Tibial artery (tissue), 4 donors: ENCODE data around the gene FRAS1.
"Not testable (repeated sequence)": the region's sequence is repeated elsewhere in the genome, so short reads cannot be mapped to it uniquely, and the experiment has no call there.

Experiments
- DNase-seq, 2 donors: peaks; one replicate each; pipeline ENCODE4 v3.0.0-alpha.2; 2019
- H3K27ac ChIP-seq, 2 donors: fragments of 200-600 bp; sonication (generic) in 1 of 2; 1 replicate in 1 of 2; 2 replicates in 1 of 2; pipeline ENCODE4 v1.5.1; 2018 to 2019; ENCODE audit warnings: mild to moderate bottlenecking in 1 of 2
- H3K27me3 ChIP-seq, 2 donors: fragments of 200-600 bp; sonication (generic) in 1 of 2; one replicate each; pipeline versions ENCODE4 v1.5.1 to v1.6.0; 2016 to 2019
- H3K36me3 ChIP-seq, 3 donors: fragments of 200-600 bp; sonication (generic) in 2 of 3; one replicate each; pipeline ENCODE4 v1.5.1; 2016 to 2019; ENCODE audit warnings: mild to moderate bottlenecking in 2 of 3
- H3K4me1 ChIP-seq, 4 donors: fragments of 200-600 bp; sonication (generic) in 2 of 4; 1 replicate in 3 of 4; 2 replicates in 1 of 4; pipeline ENCODE4 v1.5.1; 2016 to 2019
- H3K4me3 ChIP-seq, 2 donors: fragments of 200-600 bp; sonication (generic) in 1 of 2; 1 replicate in 1 of 2; 2 replicates in 1 of 2; pipeline ENCODE4 v1.5.1; 2018 to 2019; ENCODE audit warnings: mild to moderate bottlenecking in 2 of 2
- H3K9me3 ChIP-seq, 3 donors: fragments of 200-600 bp; sonication (generic) in 1 of 3; one replicate each; pipeline ENCODE4 v1.5.1; 2016 to 2019
- intact Hi-C: fragments of 100-400 bp; cut with DNase I; formaldehyde crosslinking; loops from one replicate; pipeline ENCODE4 v1.15.0; 2023; ENCODE audit warnings: low total_unique reads
- TF ChIP-seq, protein P1 (sequence below), 2 experiments: fragments of 200-600 bp in 1 of 2; fragments of 450-650 bp in 1 of 2; IDR thresholded peaks; one replicate each; pipeline ENCODE4 v1.5.1; 2017 to 2019; ENCODE audit warnings: antibody characterized with exemption in 2 of 2, mild to moderate bottlenecking in 1 of 2, moderate library complexity in 1 of 2

Gene FRAS1

DNA sequence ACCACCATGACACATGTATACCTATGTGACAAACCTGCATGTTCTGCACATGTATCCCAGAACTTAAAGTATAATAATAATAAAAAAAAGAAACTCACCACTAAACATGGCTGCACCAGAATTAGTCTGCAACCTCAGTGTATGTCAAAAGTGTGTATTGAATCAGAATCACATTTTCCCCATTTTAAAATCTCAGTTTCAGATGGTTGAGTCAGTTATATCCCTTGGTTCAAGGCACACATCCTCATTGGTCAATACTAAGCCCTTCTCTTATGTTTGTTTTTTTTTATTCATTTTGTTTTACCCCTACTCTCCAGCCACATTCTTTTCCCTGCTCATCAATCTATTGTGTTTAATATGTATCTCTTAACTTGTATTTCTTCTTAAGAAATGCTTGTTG lies 436.6 kb downstream of the FRAS1 start:
- no peak overlapping the region for H3K27ac ChIP-seq
- no peaks in the 10 kb centered on the region for H3K36me3 ChIP-seq
- intact Hi-C loops: no loop called here
- no peaks in the 10 kb centered on the region for H3K9me3 ChIP-seq
- H3K4me3 ChIP-seq: no peak overlapping the region
- no peaks in the 10 kb centered on the region for H3K4me1 ChIP-seq
- TF ChIP-seq, protein P1, sequence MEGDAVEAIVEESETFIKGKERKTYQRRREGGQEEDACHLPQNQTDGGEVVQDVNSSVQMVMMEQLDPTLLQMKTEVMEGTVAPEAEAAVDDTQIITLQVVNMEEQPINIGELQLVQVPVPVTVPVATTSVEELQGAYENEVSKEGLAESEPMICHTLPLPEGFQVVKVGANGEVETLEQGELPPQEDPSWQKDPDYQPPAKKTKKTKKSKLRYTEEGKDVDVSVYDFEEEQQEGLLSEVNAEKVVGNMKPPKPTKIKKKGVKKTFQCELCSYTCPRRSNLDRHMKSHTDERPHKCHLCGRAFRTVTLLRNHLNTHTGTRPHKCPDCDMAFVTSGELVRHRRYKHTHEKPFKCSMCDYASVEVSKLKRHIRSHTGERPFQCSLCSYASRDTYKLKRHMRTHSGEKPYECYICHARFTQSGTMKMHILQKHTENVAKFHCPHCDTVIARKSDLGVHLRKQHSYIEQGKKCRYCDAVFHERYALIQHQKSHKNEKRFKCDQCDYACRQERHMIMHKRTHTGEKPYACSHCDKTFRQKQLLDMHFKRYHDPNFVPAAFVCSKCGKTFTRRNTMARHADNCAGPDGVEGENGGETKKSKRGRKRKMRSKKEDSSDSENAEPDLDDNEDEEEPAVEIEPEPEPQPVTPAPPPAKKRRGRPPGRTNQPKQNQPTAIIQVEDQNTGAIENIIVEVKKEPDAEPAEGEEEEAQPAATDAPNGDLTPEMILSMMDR (IDR thresholded peaks at IDR 0.05): no peak
- H3K27me3 ChIP-seq: no peaks in the 10 kb centered on the region
- DNase-seq: no peak

DNA sequence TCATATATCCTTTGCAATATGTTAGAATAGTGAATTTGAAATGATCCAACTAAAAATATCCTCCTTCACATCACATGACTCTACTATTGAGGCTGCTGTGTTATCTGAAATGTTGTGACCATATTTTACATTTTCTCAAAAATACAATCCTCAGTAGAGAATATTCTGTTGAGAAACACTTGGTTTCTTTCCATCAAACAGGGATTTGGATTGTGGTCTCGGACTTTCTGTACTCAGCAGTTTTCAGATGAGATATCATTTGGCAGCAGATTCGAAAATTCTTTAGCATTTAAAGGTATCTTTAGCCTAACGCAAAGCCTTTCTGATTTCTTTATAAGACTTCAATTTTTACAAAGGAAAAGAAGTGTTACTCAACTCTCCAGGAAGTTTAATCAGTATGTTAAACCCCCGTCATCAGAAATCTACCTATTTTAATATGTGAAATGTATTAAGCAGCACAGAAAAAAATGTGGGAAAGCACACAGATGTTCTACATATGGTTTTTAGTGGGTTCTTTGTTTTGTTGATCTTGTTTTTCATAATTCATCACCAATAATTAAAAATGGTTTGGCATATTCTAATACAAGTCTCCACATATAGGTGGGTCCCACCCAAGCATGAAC lies 439.0 kb downstream of the FRAS1 start:
- TF ChIP-seq, protein P1 (IDR thresholded peaks at IDR 0.05): no peak
- no peak for DNase-seq
- Histone ChIP-seq H3K27me3 (no peaks in the 10 kb centered on the region), H3K4me3 (no peak overlapping the region), H3K27ac (no peak overlapping the region), H3K36me3 (no peaks in the 10 kb centered on the region), H3K4me1 (no peaks in the 10 kb centered on the region), H3K9me3 (no peaks in the 10 kb centered on the region)
- intact Hi-C loops: no loop called here

DNA sequence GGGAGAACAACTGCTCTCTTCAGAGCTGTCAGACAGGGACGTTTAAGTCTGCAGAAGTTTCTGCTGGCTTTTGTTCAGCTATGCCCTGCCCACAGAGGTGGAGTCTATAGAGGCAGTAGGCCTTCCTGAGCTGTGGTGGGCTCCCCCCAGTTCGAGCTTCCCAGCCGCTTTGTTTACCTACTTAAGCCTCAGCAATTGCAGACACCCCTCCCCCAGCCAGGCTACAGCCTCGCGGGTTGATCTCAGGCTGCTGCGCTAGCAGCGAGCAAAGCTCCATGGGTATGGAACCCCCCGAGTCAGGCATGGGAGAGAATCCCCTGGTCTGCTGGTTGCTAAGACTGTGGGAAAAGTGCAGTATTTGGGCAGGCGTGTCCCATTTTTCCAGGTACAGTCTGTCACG lies 449.1 kb downstream of the FRAS1 start:
- H3K36me3 ChIP-seq, intact Hi-C loops, H3K27me3 ChIP-seq, DNase-seq, H3K9me3 ChIP-seq, H3K4me1 ChIP-seq, H3K27ac ChIP-seq, H3K4me3 ChIP-seq: not testable (repeated sequence)

DNA sequence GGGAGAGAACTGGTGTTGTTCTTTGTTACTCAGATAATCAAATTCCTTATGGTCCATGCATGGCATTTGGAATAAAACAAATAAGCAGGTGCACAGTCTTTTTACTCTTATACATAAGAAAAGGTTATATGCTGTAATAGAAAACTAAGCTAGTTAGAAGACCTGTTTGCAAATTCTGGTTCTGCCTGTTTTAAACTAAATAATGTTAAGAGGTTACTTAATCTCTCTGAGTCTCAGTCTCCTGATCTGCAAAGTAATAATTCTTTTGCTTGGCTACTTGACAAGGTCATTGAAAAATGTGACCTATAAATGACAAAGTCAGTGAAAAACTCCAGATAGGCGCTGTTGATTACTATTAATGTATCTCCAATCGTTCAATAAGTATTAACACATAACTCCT lies 451.9 kb downstream of the FRAS1 start:
- intact Hi-C loops: no loop called here
- Histone ChIP-seq H3K27ac (no peak overlapping the region), H3K27me3 (no peaks in the 10 kb centered on the region), H3K9me3 (no peaks in the 10 kb centered on the region), H3K36me3 (no peaks in the 10 kb centered on the region), H3K4me1 (no peaks in the 10 kb centered on the region), H3K4me3 (no peak overlapping the region)
- no peak for DNase-seq
- TF ChIP-seq, protein P1 (IDR thresholded peaks at IDR 0.05): no peak

DNA sequence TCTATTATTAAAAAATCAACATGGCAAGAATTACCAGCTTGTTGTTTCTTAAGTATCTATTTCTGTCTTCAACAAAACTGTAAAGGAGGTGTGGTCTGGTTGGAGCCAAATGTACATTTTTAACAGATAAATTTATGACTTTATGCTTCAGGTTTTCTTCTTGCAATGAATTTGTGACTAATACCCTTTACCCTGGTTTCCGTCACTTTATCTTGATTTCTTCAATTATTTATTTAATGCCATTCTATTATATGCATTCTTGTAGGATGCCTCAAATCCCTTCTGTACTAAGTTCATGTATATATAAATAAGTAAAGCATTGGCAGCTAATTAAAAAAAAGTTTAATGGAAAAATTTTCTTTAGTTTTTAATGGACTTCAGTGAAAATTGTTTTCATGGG lies 453.0 kb downstream of the FRAS1 start:
- DNase-seq: no peak
- H3K36me3 ChIP-seq: no peaks in the 10 kb centered on the region
- no peaks in the 10 kb centered on the region for H3K4me1 ChIP-seq
- H3K27ac ChIP-seq: no peak overlapping the region
- no peaks in the 10 kb centered on the region for H3K27me3 ChIP-seq
- no peak overlapping the region for H3K4me3 ChIP-seq
- TF ChIP-seq, protein P1 (IDR thresholded peaks at IDR 0.05): no peak
- intact Hi-C loops: loop anchor here (10.0 kb wide), 1 partner anchor 545 kb away; no protein-coding TSS in a partner anchor
- H3K9me3 ChIP-seq: no peaks in the 10 kb centered on the region

DNA sequence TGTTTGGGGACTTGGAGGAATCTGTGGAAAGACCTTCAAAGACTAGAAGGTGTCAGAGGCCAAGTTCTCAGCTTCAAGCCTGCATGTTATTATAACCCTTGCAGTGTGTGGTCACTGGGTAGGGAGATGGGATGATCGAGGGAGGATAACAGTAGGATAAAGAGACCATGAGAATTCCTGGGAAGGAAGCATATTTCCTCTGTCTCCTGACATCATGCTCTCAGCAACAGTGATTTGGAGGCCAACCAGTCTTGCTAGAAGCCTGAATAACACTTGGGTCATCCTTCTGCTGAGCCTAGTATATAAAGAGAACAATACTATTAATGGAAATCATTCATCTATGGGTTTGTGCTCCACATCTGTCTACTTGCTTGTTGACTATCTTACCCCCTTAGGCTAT lies 453.6 kb downstream of the FRAS1 start:
- H3K27me3 ChIP-seq: no peaks in the 10 kb centered on the region
- intact Hi-C loops: loop anchor here (10.0 kb wide), 1 partner anchor 546 kb away; no protein-coding TSS in a partner anchor
- H3K27ac ChIP-seq: no peak overlapping the region
- TF ChIP-seq, protein P1 (IDR thresholded peaks at IDR 0.05): no peak
- no peak for DNase-seq
- no peaks in the 10 kb centered on the region for H3K4me1 ChIP-seq
- no peaks in the 10 kb centered on the region for H3K9me3 ChIP-seq
- no peaks in the 10 kb centered on the region for H3K36me3 ChIP-seq
- no peak overlapping the region for H3K4me3 ChIP-seq
